OCI-LY7 (cell line): ENCODE results near the gene TTLL5. TPM values are rescaled to one million over a fixed set of nuclear protein-coding genes. Genes with fewer than 3 reads are reported as not detected.

ENCODE experiments used
- BruUV-seq: library from RNA; stranded (reverse); fragments of 400-500 nt; replicated peaks from 2 replicates; lab custom pipeline; 2021; lab: Mats Ljungman, UMichigan
- CTCF ChIA-PET: fragments of 300-600 bp; sonication (Branson Sonifier 250); formaldehyde crosslinking; loops from one replicate; lab custom pipeline; 2022; ENCODE audit warnings: antibody characterized with exemption; ENCODE audit not compliant: unreplicated experiment; lab: Charles Lee
- POLR2A ChIA-PET: fragments of 300-600 bp; sonication (Branson Sonifier 250); formaldehyde crosslinking; loops from one replicate; lab custom pipeline; 2022; ENCODE audit warnings: antibody characterized with exemption; lab: Charles Lee
- DNase-seq: peaks from one replicate; pipeline ENCODE4 v3.0.0-alpha.2; 2015; ENCODE audit warnings: low spot score
- H2AFZ ChIP-seq: fragments of 200-600 bp; sonication (generic), shearing (Covaris generic); 2 replicates; pipeline ENCODE4 v1.6.1; 2014; ENCODE audit warnings: mild to moderate bottlenecking, antibody characterized with exemption, low read length, moderate library complexity
- H3K27ac ChIP-seq: fragments of 200-600 bp; sonication (generic); 2 replicates; pipeline ENCODE4 v1.5.1; 2014; ENCODE audit warnings: mixed run types, low read depth, mild to moderate bottlenecking, moderate library complexity, low read length, inconsistent platforms; ENCODE audit not compliant: poor library complexity, severe bottlenecking
- H3K36me3 ChIP-seq: fragments of 200-600 bp; sonication (generic); 2 replicates; pipeline ENCODE4 v1.6.1; 2014; ENCODE audit warnings: mild to moderate bottlenecking, antibody characterized with exemption, low read length, moderate library complexity, mixed read lengths; ENCODE audit not compliant: insufficient read depth
- H3K4me1 ChIP-seq: fragments of 200-600 bp; sonication (generic); 2 replicates; pipeline ENCODE4 v1.5.1; 2014; ENCODE audit warnings: mild to moderate bottlenecking, low read length; ENCODE audit not compliant: insufficient read depth, poor library complexity, severe bottlenecking
- H3K4me2 ChIP-seq: fragments of 200-600 bp; sonication (generic); 2 replicates; pipeline ENCODE4 v1.6.1; 2014; ENCODE audit warnings: mild to moderate bottlenecking, low read length
- H3K4me3 ChIP-seq: fragments of 200-600 bp; sonication (generic); 2 replicates; pipeline ENCODE4 v1.5.1; 2014; ENCODE audit warnings: mild to moderate bottlenecking, low read depth, low read length; ENCODE audit not compliant: poor library complexity, severe bottlenecking
- H3K79me2 ChIP-seq: fragments of 200-600 bp; sonication (generic); 2 replicates; pipeline ENCODE4 v1.6.1; 2016; ENCODE audit warnings: low read depth, mild to moderate bottlenecking, low read length, moderate library complexity, mixed read lengths; ENCODE audit not compliant: insufficient read depth
- H3K9me2 ChIP-seq: fragments of 200-600 bp; sonication (generic); 2 replicates; pipeline ENCODE4 v1.6.1; 2016; ENCODE audit warnings: mild to moderate bottlenecking, low read length, mixed read lengths; ENCODE audit not compliant: insufficient read depth
- H3K9me3 ChIP-seq: fragments of 200-600 bp; sonication (generic); 2 replicates; pipeline ENCODE4 v1.6.1; 2014; ENCODE audit warnings: mild to moderate bottlenecking, mixed run types, low read length, mixed read lengths
- H4K20me1 ChIP-seq: fragments of 200-600 bp; sonication (generic); 2 replicates; pipeline ENCODE4 v1.6.1; 2014; ENCODE audit warnings: mild to moderate bottlenecking, antibody characterized with exemption, low read length, moderate library complexity, mixed read lengths; ENCODE audit not compliant: insufficient read depth
- EZH2phosphoT487 ChIP-seq: fragments of 200-600 bp; sonication (generic); IDR thresholded peaks from 2 replicates; pipeline ENCODE4 v1.6.1; 2018; ENCODE audit warnings: low read depth, borderline replicate concordance, mild to moderate bottlenecking, mixed run types, antibody characterized with exemption, low read length, moderate library complexity, mixed read lengths
- intact Hi-C: fragments of 100-400 bp; cut with micrococcal nuclease; formaldehyde crosslinking; loops from one replicate; pipeline ENCODE4 v1.10.0; 2022; ENCODE audit not compliant: unreplicated experiment
- total RNA-seq, 2 experiments: library from RNA; depleted of rRNA in 1 of 2; stranded (reverse); fragments of >200 nt in 1 of 2; shearing (Covaris generic) in 1 of 2; gene quantifications; 2 replicates each; pipeline ENCODE4 v1.2.3, GENCODE V29; 2014 to 2022
- TF ChIP-seq, protein P1 (sequence below): fragments of 200-600 bp; sonication (generic); conservative IDR thresholded peaks from 2 replicates; pipeline ENCODE4 v1.5.1; 2014; ENCODE audit warnings: mild to moderate bottlenecking, antibody characterized with exemption, low read length, moderate library complexity, mixed read lengths

Gene TTLL5
- total RNA-seq, 2 experiments from 2014 or later = 34.3 to 55.6 TPM

DNA sequence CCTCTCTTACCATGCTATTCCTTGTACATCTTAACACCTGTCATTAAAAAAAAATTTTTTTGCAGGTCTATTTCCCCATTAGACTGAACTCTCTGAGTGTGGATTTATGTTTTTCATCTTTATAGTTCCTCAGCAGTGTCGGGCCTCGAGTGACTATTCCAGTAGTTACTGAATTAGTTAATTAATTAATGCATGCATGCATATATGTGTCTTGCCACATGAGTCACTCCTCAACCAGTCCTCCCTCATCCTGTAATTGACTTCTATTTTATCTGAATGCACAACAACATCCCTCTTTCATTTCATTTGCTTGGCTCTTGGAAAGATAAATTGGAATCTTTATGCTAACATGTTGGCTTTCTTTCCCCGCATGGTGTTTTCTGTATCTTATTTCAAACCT lies 36.0 kb upstream of the TTLL5 start:
- Histone ChIP-seq H3K4me3 (no peak overlapping the region), H3K27ac (no peak overlapping the region), H3K4me1 (peaks cover 11% of the 10 kb centered on the region), H3K9me3 (no peaks in the 10 kb centered on the region), H3K4me2 (no peak overlapping the region), H3K79me2 (no peaks in the 10 kb centered on the region), H2AFZ (no peak overlapping the region), H3K9me2 (no peaks in the 10 kb centered on the region), H4K20me1 (no peaks in the 10 kb centered on the region), H3K36me3 (no peaks in the 10 kb centered on the region)
- intact Hi-C loops = no loop called here
- no TSS peak for BruUV-seq
- DNase-seq = no peak
- ChIA-PET POLR2A (no interaction called here), CTCF (no interaction called here)
- no peak for TF ChIP-seq EZH2phosphoT487
- TF ChIP-seq, protein P1, sequence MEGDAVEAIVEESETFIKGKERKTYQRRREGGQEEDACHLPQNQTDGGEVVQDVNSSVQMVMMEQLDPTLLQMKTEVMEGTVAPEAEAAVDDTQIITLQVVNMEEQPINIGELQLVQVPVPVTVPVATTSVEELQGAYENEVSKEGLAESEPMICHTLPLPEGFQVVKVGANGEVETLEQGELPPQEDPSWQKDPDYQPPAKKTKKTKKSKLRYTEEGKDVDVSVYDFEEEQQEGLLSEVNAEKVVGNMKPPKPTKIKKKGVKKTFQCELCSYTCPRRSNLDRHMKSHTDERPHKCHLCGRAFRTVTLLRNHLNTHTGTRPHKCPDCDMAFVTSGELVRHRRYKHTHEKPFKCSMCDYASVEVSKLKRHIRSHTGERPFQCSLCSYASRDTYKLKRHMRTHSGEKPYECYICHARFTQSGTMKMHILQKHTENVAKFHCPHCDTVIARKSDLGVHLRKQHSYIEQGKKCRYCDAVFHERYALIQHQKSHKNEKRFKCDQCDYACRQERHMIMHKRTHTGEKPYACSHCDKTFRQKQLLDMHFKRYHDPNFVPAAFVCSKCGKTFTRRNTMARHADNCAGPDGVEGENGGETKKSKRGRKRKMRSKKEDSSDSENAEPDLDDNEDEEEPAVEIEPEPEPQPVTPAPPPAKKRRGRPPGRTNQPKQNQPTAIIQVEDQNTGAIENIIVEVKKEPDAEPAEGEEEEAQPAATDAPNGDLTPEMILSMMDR = no peak

DNA sequence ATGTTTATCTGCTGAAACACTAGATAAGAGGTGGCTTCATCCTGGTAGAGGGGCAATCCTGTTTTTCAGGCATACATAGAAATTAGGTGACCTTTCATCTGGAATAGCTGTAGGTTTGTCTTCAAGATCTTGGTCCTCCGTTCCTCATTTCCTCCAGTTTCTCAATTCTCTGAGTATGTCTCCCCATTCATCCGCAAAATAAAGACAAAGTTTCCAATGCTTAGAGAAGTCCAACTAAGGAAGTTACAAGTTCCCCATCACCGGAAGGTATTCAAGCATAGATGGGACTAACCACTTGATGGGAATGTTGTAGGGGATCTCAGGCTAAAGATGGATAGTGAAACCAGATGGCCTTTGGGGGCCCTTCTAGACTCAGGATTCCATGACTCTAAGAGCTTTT lies 34.6 kb upstream of the TTLL5 start:
- H3K27ac ChIP-seq = no peak overlapping the region
- ChIA-PET POLR2A (no interaction called here), CTCF (no interaction called here)
- no peak overlapping the region for H2AFZ ChIP-seq
- H3K4me3 ChIP-seq = no peak overlapping the region
- peaks cover 11% of the 10 kb centered on the region for H3K4me1 ChIP-seq
- DNase-seq = no peak
- intact Hi-C loops = no loop called here
- no peaks in the 10 kb centered on the region for H3K36me3 ChIP-seq
- H4K20me1 ChIP-seq = no peaks in the 10 kb centered on the region
- H3K9me3 ChIP-seq = no peaks in the 10 kb centered on the region
- TF ChIP-seq, protein P1 = no peak
- no peak for TF ChIP-seq EZH2phosphoT487
- H3K9me2 ChIP-seq = no peaks in the 10 kb centered on the region
- no peak overlapping the region for H3K4me2 ChIP-seq
- H3K79me2 ChIP-seq = no peaks in the 10 kb centered on the region
- no TSS peak for BruUV-seq

DNA sequence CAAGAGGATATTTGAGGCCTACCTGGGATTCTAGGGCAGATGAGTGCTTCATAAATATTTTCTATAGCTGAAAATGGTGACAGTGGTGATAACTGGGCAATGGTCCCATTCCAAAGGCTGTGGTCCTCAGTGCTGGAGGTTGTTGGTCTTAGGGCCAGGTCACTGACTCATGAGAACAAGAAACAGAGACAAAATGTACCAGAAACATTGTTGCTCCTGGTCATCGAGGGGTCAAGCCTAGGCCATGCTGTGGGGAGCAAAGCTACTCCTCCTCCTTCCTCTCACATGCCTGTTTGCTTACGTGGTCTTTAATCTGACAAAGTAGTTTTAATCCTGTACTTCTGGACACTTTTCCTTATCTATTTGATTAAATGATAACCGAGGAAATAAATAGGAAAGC lies 34.2 kb upstream of the TTLL5 start:
- DNase-seq = no peak
- no peak overlapping the region for H3K27ac ChIP-seq
- no peaks in the 10 kb centered on the region for H3K36me3 ChIP-seq
- POLR2A ChIA-PET = no interaction called here
- H3K9me3 ChIP-seq = no peaks in the 10 kb centered on the region
- CTCF ChIA-PET = no interaction called here
- H3K9me2 ChIP-seq = no peaks in the 10 kb centered on the region
- no peak overlapping the region for H3K4me3 ChIP-seq
- H3K4me1 ChIP-seq = peaks cover 11% of the 10 kb centered on the region
- no peaks in the 10 kb centered on the region for H3K79me2 ChIP-seq
- BruUV-seq = no TSS peak
- TF ChIP-seq, protein P1 = no peak
- TF ChIP-seq EZH2phosphoT487 = no peak
- H4K20me1 ChIP-seq = no peaks in the 10 kb centered on the region
- H3K4me2 ChIP-seq = no peak overlapping the region
- no peak overlapping the region for H2AFZ ChIP-seq
- intact Hi-C loops = no loop called here
